Left ventricle myocardium inferior (tissue), 1 donor: Measurements from ENCODE around the gene FAM32A. TPM values are rescaled to one million over a fixed set of nuclear protein-coding genes. Genes with fewer than 3 reads are reported as not detected.

Source experiments
- DNase-seq: peaks from one replicate; pipeline ENCODE4 v3.0.0-alpha.2; 2020
- H3K27ac ChIP-seq: fragments of 200-600 bp; replicated peaks from 2 replicates; pipeline ENCODE4 v1.8.0; 2021
- H3K27me3 ChIP-seq: fragments of 200-600 bp; 2 replicates; pipeline ENCODE4 v1.8.0; 2021; ENCODE audit warnings: low read depth
- H3K36me3 ChIP-seq: fragments of 200-600 bp; 2 replicates; pipeline ENCODE4 v1.8.0; 2021
- H3K4me1 ChIP-seq: fragments of 200-600 bp; 2 replicates; pipeline ENCODE4 v1.8.0; 2021
- H3K4me3 ChIP-seq: fragments of 200-600 bp; 2 replicates; pipeline ENCODE4 v1.8.0; 2021; ENCODE audit warnings: mild to moderate bottlenecking, moderate library complexity
- H3K9me3 ChIP-seq: fragments of 200-600 bp; replicated peaks from 2 replicates; pipeline ENCODE4 v1.8.0; 2021
- intact Hi-C: fragments of 100-400 bp; cut with micrococcal nuclease; formaldehyde crosslinking; loops from one replicate; pipeline ENCODE4 v1.11.0; 2022
- total RNA-seq: library from RNA; stranded (reverse); fragmentation: NEBNext Ultra II Directional; extraction: Animal tissue kit (Norgen Biotek cat#: 25700); gene quantifications from one replicate; pipeline ENCODE4 v1.2.1, GENCODE V29; 2021
- TF ChIP-seq, protein P1 (sequence below): fragments of 200-600 bp; IDR thresholded peaks from 2 replicates; pipeline ENCODE4 v1.8.0; 2021; ENCODE audit warnings: antibody characterized with exemption, mild to moderate bottlenecking, borderline replicate concordance
- donor health status: DM: no; HTN: yes; CAD: no; lungs with severe emphysema.

The FAM32A gene
- total RNA-seq, 1 donor from 2014 or later, result 34.3 TPM

DNA sequence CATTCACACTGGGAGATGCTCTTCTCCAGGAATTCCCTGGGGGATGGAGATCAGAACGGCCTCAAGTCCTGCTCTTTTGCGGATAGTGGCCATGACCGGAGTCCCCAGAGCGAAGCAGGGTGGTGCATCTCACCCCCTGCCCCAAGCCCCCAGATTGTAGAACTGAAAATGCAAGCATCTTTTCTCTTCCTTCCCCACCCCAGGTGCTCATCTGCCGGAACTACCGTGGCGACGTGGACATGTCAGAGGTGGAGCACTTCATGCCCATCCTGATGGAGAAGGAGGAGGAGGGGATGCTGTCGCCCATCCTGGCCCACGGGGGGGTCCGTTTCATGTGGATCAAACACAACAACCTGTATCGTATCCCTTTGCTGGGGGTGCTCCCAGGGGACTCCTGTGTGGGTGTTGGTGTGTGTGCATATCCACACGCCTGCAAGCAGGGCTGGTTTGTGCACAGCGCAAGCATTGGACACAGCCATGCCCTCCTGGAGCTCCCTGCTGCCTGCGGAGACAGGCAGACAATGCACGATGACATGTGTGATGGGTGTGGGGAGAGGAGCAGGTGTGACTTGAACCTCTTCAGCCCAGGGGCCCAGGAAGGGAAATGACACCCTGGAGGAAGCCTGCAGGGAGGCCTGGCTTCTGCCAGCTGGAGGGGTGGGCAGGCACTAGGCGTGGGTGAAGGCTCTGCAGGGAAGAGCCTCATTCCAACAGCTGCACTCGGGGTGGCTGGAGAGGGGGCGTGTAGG, 18.2 kb downstream of the FAM32A start:
- Histone ChIP-seq H3K36me3 (peaks cover 55% of the 10 kb centered on the region), H3K27ac (no peak overlapping the region), H3K9me3 (no peaks in the 10 kb centered on the region), H3K4me3 (no peak overlapping the region), H3K27me3 (no peaks in the 10 kb centered on the region), H3K4me1 (peaks cover 50% of the 10 kb centered on the region)
- intact Hi-C loops, result no loop called here
- TF ChIP-seq, protein P1, sequence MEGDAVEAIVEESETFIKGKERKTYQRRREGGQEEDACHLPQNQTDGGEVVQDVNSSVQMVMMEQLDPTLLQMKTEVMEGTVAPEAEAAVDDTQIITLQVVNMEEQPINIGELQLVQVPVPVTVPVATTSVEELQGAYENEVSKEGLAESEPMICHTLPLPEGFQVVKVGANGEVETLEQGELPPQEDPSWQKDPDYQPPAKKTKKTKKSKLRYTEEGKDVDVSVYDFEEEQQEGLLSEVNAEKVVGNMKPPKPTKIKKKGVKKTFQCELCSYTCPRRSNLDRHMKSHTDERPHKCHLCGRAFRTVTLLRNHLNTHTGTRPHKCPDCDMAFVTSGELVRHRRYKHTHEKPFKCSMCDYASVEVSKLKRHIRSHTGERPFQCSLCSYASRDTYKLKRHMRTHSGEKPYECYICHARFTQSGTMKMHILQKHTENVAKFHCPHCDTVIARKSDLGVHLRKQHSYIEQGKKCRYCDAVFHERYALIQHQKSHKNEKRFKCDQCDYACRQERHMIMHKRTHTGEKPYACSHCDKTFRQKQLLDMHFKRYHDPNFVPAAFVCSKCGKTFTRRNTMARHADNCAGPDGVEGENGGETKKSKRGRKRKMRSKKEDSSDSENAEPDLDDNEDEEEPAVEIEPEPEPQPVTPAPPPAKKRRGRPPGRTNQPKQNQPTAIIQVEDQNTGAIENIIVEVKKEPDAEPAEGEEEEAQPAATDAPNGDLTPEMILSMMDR, result no peak
- no peak for DNase-seq

DNA sequence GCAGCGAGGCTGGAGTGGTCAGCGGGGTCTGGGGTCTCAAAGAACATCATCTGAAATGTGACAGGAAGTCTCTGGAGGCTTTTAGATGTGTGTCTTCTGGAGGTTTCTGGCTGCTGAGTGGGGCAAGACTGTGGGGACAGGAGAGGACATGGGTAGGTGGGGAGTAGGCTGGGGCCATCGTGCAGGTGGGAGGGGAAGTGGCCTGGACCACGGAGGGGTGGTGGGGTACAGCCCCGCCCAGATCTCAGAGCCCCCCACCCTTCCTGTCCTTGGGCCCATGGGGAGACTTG, 18.7 kb downstream of the FAM32A start:
- Histone ChIP-seq H3K27me3 (no peaks in the 10 kb centered on the region), H3K9me3 (no peaks in the 10 kb centered on the region), H3K36me3 (peaks cover 59% of the 10 kb centered on the region), H3K4me1 (peaks cover 45% of the 10 kb centered on the region), H3K27ac (no peak overlapping the region), H3K4me3 (no peak overlapping the region)
- no peak for DNase-seq
- TF ChIP-seq, protein P1, result no peak
- intact Hi-C loops, result no loop called here

DNA sequence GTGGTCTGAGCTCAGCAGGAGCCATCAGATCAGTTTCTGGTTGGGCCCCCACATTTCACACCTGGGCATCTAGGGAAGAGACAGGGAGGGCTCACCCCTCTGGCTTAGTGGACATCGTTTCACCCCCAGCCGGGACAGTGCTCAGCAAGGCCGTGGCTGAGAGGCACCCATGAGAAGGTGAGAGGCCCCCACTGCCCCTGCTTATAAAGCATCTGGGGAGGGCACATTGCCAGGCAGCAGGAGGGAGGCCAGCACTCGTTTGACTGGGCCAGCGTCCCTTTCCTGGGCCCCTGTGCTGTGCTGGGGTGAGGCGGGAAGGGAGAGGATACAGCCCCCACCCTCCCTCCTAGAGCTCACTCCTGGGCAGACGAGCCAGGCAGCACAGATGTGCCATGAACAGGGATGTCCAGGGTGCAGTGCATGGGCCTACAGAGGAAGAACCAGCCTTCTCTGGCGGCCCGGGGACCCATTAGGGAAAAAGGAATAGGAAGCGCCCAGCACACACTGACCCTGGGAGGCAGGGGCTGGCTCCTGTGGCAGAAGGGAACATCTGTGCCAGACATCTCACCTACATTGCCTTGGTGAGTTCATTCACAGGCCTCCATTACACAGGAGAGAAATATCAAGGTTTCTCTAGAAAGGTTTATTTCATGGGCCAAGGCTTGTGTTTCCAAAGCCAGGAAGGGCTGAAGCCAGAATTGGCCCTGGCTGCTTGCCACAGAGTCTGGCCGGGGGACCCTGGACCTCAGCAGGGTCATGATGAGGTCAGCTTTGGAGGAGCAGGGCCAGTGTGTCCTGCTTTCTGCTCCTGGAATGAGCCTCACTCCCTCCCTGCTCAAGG, 20.2 kb downstream of the FAM32A start:
- TF ChIP-seq, protein P1, result no peak
- no peaks in the 10 kb centered on the region for H3K9me3 ChIP-seq
- no peaks in the 10 kb centered on the region for H3K27me3 ChIP-seq
- peaks cover 30% of the 10 kb centered on the region for H3K4me1 ChIP-seq
- intact Hi-C loops, result no loop called here
- H3K36me3 ChIP-seq, result peaks cover 74% of the 10 kb centered on the region
- H3K27ac ChIP-seq, result peak overlapping the region; percentile 32
- DNase-seq, result peak; percentile 50
- H3K4me3 ChIP-seq, result no peak overlapping the region

DNA sequence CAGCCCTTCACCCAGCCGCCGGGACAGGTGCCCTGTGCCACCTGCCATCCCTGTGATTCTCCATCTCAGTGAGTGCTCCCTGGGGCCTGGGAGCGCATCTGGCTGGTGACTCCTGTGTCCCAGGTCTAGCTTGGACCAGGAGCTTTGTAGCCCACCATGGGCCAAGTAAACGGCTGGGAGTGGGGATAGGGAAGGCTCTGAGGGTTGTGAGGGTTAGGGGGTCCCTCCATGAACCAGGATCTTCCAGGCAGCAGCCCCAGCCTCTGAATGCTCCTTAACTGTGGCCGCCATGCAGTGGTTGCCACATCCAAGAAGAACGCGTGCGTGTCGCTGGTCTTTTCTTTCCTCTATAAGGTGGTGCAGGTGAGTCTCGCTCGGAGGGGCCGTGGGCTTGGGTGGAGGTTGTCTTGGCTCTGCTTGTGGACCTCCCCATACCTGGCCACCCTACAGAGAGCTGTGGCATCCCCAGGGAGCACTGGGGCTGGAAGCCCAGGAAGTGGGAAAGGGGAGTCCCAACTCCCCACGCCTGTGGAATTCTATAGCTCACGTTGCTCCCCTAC, 20.9 kb downstream of the FAM32A start:
- DNase-seq, result no peak
- peaks cover 27% of the 10 kb centered on the region for H3K4me1 ChIP-seq
- TF ChIP-seq, protein P1, result no peak
- H3K4me3 ChIP-seq, result no peak overlapping the region
- peak overlapping the region; percentile 32 for H3K27ac ChIP-seq
- H3K36me3 ChIP-seq, result peaks cover 74% of the 10 kb centered on the region
- H3K27me3 ChIP-seq, result no peaks in the 10 kb centered on the region
- intact Hi-C loops, result no loop called here
- H3K9me3 ChIP-seq, result no peaks in the 10 kb centered on the region

DNA sequence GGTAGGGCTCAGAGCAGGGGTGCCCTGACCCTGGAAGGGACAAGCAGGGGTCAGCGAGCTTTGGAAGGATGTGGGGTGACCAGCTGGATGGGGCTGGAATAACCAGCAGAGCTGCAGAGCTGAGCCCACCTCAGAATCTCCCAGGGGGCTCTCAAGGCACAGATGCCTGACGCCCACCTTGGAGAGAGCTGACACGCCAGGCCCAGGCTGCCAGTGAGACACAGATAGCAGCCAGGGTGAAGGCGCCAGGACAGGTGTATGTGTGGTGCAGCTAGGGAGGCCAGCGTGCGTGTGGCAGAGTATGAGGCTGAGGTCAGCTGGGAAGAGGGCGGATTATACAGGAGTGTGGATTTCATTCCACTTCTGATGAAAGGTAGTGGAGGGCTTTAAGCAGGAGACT, 21.4 kb downstream of the FAM32A start:
- TF ChIP-seq, protein P1, result no peak
- intact Hi-C loops, result no loop called here
- H3K4me3 ChIP-seq, result no peak overlapping the region
- H3K36me3 ChIP-seq, result peaks cover 78% of the 10 kb centered on the region
- no peaks in the 10 kb centered on the region for H3K9me3 ChIP-seq
- no peak overlapping the region for H3K27ac ChIP-seq
- H3K27me3 ChIP-seq, result no peaks in the 10 kb centered on the region
- peaks cover 27% of the 10 kb centered on the region for H3K4me1 ChIP-seq
- no peak for DNase-seq
